ENCODE data around the gene GALNT6. TPM values are rescaled to one million over a fixed set of nuclear protein-coding genes. Genes with fewer than 3 reads are reported as not detected.

The GALNT6 gene
- total RNA-seq, 1 donor from 2014 or later: 6.2 TPM

- no peak for DNase-seq (ENCODE audit: low spot score)
Observed at GRCh38 chr12:51405801-51406207, 14.6 kb upstream of the GALNT6 start.

GRCh38 chr12:51404627-51405026, 13.4 kb upstream of the GALNT6 start:
- no peak for DNase-seq (ENCODE audit: low spot score)

DNA sequence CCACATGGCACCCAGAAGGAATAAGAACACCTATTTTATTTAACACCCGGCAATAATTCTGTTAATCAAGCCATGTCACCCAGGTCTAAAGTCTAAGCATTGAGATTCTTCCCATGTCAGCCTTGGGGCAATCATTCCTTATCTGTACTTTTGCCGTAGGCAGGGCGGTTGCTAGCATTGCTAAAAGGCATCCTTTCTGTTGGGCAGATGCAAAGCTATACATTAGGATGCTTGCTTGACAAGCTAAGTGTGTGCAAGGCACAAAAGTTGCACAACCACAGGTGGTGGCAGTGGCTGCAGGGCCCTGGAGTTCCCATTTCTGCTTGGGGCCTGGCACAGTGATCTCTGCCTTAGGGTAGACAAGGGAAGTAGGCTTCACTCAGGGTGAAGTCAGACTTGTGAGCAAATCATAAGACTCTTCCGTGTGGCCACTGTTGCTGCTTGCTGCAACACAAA, 12.5 kb upstream of the GALNT6 start:
- no peak for DNase-seq (ENCODE audit: low spot score)

DNA sequence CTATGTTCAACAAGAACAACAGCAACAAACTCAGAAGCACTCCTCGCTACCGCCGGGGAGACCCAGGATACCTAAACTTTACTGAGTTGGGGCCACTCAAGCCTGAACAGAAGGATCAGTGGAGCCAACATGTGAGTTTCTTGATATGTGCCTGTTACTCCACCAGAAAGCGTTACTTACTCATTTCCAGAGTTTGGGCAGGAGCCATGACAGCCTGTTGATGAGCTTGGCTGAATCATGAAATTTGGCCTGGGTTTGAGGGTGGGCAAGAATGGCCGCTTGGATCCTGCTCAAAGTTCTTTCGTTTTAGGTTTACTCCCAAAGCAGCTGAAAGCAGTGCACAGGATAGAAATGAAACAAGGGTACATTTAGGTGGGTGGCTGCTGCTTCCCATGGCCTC, 12.0 kb upstream of the GALNT6 start:
- no peak for DNase-seq (ENCODE audit: low spot score)

- no peak for DNase-seq (ENCODE audit: low spot score)
Observed at GRCh38 chr12:51401900-51402299, 10.7 kb upstream of the GALNT6 start.

- DNase-seq (ENCODE audit: low spot score): no peak
Observed at GRCh38 chr12:51401486-51401885, 10.3 kb upstream of the GALNT6 start.

DNA sequence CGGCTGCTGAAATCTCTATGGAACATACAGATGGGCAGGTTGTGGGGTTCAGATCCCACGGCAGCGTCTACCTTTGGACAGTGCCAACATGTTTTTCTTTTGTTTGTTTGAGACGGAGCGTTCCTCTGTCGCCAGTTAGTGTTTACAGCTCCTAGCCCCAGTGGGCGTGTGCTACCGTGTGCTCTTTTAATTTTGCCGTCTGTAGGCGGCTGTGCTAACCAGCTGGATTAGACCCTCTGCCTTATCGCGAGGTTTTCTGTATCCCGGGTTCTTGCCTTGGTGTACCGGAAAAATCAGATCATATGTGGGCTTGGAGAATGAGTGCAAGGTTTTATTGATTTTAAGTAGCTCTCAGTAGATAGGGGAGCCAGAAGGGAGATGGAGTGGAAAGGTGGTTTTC, 9.8 kb upstream of the GALNT6 start:
- no peak for DNase-seq (ENCODE audit: low spot score)

DNA sequence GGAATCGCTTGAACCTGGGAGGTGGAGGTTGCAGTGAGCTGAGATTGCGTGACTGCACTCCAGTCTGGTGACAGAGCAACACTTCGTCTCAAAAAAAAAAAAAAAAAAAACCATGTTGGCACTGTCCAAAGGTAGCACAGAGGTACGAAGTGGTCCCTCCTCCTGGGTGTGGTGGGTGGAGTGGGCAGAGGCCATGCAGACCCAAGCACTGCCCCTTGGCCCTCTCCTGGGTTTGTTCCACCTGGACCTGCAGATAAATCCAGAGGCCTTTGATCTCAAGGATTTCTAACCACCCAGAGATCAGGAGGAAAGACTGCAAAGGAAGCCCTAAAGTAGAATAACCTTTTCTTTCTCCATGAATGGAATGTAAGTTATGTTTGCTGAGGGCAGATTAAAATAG, 8.7 kb upstream of the GALNT6 start:
- DNase-seq (ENCODE audit: low spot score): no peak

DNA sequence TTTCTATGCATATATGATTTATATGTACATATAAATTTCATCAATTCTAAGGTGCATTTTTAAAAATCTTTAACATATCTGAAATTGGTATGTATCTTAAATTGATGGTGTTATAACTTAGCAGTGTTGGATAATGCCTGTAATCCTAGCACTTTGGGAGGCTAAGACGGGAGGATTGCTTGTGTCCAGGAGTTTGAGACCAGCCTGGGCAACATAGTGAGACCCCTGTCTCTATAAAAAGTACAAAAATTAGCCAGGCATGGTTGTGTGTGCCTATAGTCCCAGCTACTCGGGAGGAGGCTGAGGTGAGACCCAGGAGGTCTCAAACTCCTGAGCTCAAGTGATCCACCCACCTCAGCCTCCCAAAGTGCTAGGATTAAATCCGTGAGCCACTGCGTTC, 6.5 kb upstream of the GALNT6 start:
- no peak for DNase-seq (ENCODE audit: low spot score)

GRCh38 chr12:51395283-51396230, 4.4 kb upstream of the GALNT6 start:
- DNase-seq (ENCODE audit: low spot score): no peak

- no peak for DNase-seq (ENCODE audit: low spot score)
Observed at GRCh38 chr12:51393676-51394545, 2.7 kb upstream of the GALNT6 start.

DNA sequence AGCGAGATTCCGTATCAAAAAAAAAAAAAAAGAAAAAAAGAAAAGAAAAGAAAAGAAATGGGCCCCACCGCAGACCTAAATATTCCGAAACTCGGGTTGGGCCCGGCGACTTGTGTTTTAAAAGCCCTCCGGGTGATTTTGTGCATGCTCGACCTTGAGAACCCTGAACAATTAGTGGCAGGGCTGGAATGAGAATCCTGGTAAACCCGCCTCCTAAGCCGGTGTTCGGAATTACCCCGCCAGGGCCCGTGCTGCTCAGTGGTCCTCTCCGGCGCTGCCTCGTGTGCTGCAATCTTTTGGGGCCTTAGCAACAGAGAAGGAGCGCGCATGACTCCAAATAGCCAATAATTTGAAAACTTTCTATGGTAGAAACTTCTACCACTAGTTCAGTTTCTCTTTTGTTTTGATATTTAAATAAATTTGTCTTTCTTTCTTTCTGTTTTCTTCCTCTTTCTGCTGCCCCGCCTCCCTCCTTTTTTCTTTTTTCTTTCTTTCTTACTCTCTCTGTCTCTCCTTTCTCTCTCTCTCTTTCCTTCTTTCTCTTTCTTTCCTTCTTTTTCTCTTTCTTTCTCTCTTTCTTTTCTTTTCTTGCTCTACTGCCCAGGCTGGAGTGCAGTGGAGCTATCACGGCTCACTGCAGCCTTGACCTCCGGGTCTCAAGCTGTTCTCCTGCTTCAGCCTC, 1.5 kb upstream of the GALNT6 start:
- DNase-seq (ENCODE audit: low spot score): no peak

- no peak for DNase-seq (ENCODE audit: low spot score)
Observed at GRCh38 chr12:51390891-51391282, 319 bp downstream of the GALNT6 start.

GRCh38 chr12:51390457-51390856, 749 bp downstream of the GALNT6 start:
- no peak for DNase-seq (ENCODE audit: low spot score)

DNA sequence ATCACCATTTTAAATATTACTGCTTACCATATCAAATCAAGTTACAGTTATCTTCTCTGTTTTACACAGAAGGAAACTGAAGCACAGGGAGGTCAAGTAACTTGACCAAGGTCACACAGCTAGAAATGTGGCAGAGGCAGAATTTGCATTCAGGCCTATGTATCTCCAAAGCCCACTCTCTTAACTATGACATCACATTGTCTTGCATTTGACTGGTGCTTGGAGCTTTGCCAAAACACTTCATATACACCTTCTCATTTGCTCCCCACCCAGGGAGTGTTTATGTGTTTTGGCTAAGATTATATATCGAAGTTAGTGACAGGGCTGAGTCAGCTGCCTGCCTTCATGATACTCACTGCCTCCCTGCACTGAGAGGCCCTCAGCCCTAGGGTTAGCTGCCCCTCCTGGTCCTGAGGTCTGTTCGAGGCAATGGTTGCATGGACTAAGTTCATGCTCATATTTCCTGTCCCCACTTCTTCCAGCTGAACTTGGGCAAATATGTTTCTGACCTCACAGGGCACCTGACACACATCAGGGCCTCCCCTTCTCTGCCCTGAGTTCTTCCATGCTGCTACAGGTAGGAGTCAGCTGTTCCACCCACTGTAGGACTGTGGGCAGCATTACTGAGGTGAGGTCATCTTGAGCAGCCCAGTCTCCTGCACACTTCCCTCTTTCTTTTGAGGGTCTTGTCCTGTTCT, 1.8 kb downstream of the GALNT6 start:
- DNase-seq (ENCODE audit: low spot score): no peak

DNA sequence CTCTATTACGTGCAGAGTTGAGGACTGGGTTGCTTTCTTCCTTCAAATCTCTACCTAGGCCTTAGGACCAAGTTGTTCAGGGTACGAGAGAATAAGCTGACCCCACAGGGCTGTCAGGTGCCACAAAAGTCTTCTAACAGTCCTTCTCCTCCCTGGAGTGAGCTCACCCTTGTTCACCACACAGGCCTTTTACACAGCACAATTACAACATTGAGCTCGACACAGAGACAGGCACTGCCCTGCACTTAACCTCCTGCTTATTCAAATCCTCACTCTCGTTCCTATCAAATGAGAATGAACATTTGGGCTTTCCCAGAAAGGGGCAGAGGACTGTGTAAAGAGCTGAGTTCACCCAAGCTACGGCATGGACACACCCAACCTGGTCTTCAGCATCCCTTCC, 2.4 kb downstream of the GALNT6 start:
- DNase-seq (ENCODE audit: low spot score): no peak

GRCh38 chr12:51388069-51388799, 3.0 kb downstream of the GALNT6 start:
- DNase-seq (ENCODE audit: low spot score): no peak

- no peak for DNase-seq (ENCODE audit: low spot score)
Observed at GRCh38 chr12:51386351-51386750, 4.9 kb downstream of the GALNT6 start.

GRCh38 chr12:51383269-51383905, 7.8 kb downstream of the GALNT6 start:
- no peak for DNase-seq (ENCODE audit: low spot score)

- no peak for DNase-seq (ENCODE audit: low spot score)
Observed at GRCh38 chr12:51382173-51382572, 9.0 kb downstream of the GALNT6 start.

Data from mucosa of gallbladder (tissue), 1 donor.